ENCODE data around the gene NYAP1.
A peak's percentile ranks its signal among the peaks of the same experiment; 100 is the strongest.
"Not testable (repeated sequence)": the region's sequence is repeated elsewhere in the genome, so short reads cannot be mapped to it uniquely, and the experiment has no call there.

Gene NYAP1

GRCh38 chr7:100483722-100484672 lies at the start of gene NYAP1:
TSS of gene NYAP1 (plus strand) at chr7:100483927. CDS start at chr7:100485312, 1,385 bp downstream.
- peak; percentile 92 for DNase-seq (ENCODE audit: low spot score)

- no peak for DNase-seq (ENCODE audit: low spot score)
Measured at GRCh38 chr7:100434297-100435144, 49.2 kb upstream of the NYAP1 start.

GRCh38 chr7:100435401-100436304 lies 48.1 kb upstream of the NYAP1 start:
- no peak for DNase-seq (ENCODE audit: low spot score)

GRCh38 chr7:100437150-100438100 lies 46.3 kb upstream of the NYAP1 start:
- no peak for DNase-seq (ENCODE audit: low spot score)

- DNase-seq (ENCODE audit: low spot score): no peak
Measured at GRCh38 chr7:100438172-100438571, 45.6 kb upstream of the NYAP1 start.

- DNase-seq (ENCODE audit: low spot score): not testable (repeated sequence)
Measured at GRCh38 chr7:100438731-100439130, 45.0 kb upstream of the NYAP1 start.

- not testable (repeated sequence) for DNase-seq (ENCODE audit: low spot score)
Measured at GRCh38 chr7:100439244-100439643, 44.5 kb upstream of the NYAP1 start.

- no peak for DNase-seq (ENCODE audit: low spot score)
Measured at GRCh38 chr7:100441641-100442535, 41.8 kb upstream of the NYAP1 start.

GRCh38 chr7:100443096-100443840 lies 40.5 kb upstream of the NYAP1 start:
- DNase-seq (ENCODE audit: low spot score): no peak

GRCh38 chr7:100444311-100445278 lies 39.1 kb upstream of the NYAP1 start:
- DNase-seq (ENCODE audit: low spot score): no peak

- no peak for DNase-seq (ENCODE audit: low spot score)
Measured at GRCh38 chr7:100446040-100446439, 37.7 kb upstream of the NYAP1 start.

- DNase-seq (ENCODE audit: low spot score): not testable (repeated sequence)
Measured at GRCh38 chr7:100447363-100447762, 36.4 kb upstream of the NYAP1 start.

- no peak for DNase-seq (ENCODE audit: low spot score)
Measured at GRCh38 chr7:100449190-100449795, 34.4 kb upstream of the NYAP1 start.

GRCh38 chr7:100452513-100452912 lies 31.2 kb upstream of the NYAP1 start:
- DNase-seq (ENCODE audit: low spot score): no peak

GRCh38 chr7:100453854-100454253 lies 29.9 kb upstream of the NYAP1 start:
- not testable (repeated sequence) for DNase-seq (ENCODE audit: low spot score)

GRCh38 chr7:100455206-100455605 lies 28.5 kb upstream of the NYAP1 start:
- DNase-seq (ENCODE audit: low spot score): no peak

- no peak for DNase-seq (ENCODE audit: low spot score)
Measured at GRCh38 chr7:100456562-100456961, 27.2 kb upstream of the NYAP1 start.
